SU-DHL-6 (cell line): Measurements from ENCODE around the gene BIN1.

Experiments
- H2AFZ ChIP-seq: fragments of 200-600 bp; sonication (generic); 2 replicates; pipeline ENCODE4 v1.6.1; 2014; ENCODE audit warnings: low read depth, mild to moderate bottlenecking, moderate library complexity, mixed read lengths, antibody characterized with exemption, low read length; ENCODE audit not compliant: severe bottlenecking
- H3F3A ChIP-seq: fragments of 200-600 bp; shearing (Covaris generic); 2 replicates; pipeline ENCODE4 v1.6.0; 2016; ENCODE audit warnings: antibody characterized with exemption, mild to moderate bottlenecking; ENCODE audit not compliant: insufficient read depth
- H3K27ac ChIP-seq: fragments of 200-600 bp; sonication (generic); 2 replicates; pipeline ENCODE4 v1.5.1; 2016; ENCODE audit warnings: low read depth, mild to moderate bottlenecking, low read length, moderate library complexity, mixed read lengths
- H3K27me3 ChIP-seq: fragments of 200-600 bp; sonication (generic), shearing (Covaris generic); 2 replicates; pipeline ENCODE4 v1.6.0; 2014; ENCODE audit warnings: mild to moderate bottlenecking, low read length
- H3K36me3 ChIP-seq: fragments of 200-600 bp; sonication (generic); 2 replicates; pipeline ENCODE4 v1.6.1; 2014; ENCODE audit warnings: mild to moderate bottlenecking, low read length, mixed read lengths
- H3K4me2 ChIP-seq: fragments of 300-600, 200-600 bp; shearing (Covaris generic), sonication (generic); 2 replicates; pipeline ENCODE4 v1.6.0; 2014; ENCODE audit warnings: low read length, low read depth, mild to moderate bottlenecking; ENCODE audit not compliant: poor library complexity, severe bottlenecking
- H3K4me3 ChIP-seq: fragments of 200-600 bp; sonication (generic); 2 replicates; pipeline ENCODE4 v1.5.1; 2014; ENCODE audit warnings: antibody characterized with exemption, low read length, mild to moderate bottlenecking, mixed read lengths; ENCODE audit not compliant: insufficient read depth, poor library complexity, severe bottlenecking
- H3K79me2 ChIP-seq: fragments of 200-600 bp; sonication (generic); 2 replicates; pipeline ENCODE4 v1.6.1; 2014; ENCODE audit warnings: mild to moderate bottlenecking, low read length, moderate library complexity; ENCODE audit not compliant: insufficient read depth
- H3K9ac ChIP-seq: fragments of 200-600 bp; sonication (generic); 2 replicates; pipeline ENCODE4 v1.7.0; 2014; ENCODE audit warnings: mild to moderate bottlenecking, low read length
- H3K9me2 ChIP-seq: fragments of 200-600 bp; sonication (generic); replicated peaks from 2 replicates; pipeline ENCODE4 v1.6.1; 2014; ENCODE audit warnings: low read length; ENCODE audit not compliant: insufficient read depth
- H3K9me3 ChIP-seq: fragments of 200-600 bp; sonication (generic); 2 replicates; pipeline ENCODE4 v1.6.1; 2014; ENCODE audit warnings: low read length, mixed read lengths; ENCODE audit not compliant: insufficient read depth
- H4K20me1 ChIP-seq: fragments of 200-600 bp; sonication (generic); 2 replicates; pipeline ENCODE4 v1.6.1; 2014; ENCODE audit warnings: low read depth, mild to moderate bottlenecking, antibody characterized with exemption, low read length, moderate library complexity, mixed read lengths
- EZH2phosphoT487 ChIP-seq: fragments of 200-600 bp; sonication (generic), shearing (Covaris generic); conservative IDR thresholded peaks from 2 replicates; pipeline ENCODE4 v1.6.1; 2018; ENCODE audit warnings: mild to moderate bottlenecking, antibody characterized with exemption, low read length, moderate library complexity, mixed read lengths
- TF ChIP-seq, protein P1 (sequence below): fragments of 200-600 bp; sonication (generic); IDR thresholded peaks from one replicate; pipeline ENCODE4 v1.5.1; 2017; ENCODE audit warnings: antibody characterized with exemption, mild to moderate bottlenecking, low read length, moderate library complexity; ENCODE audit not compliant: insufficient read depth, poor library complexity, severe bottlenecking

Gene BIN1

DNA sequence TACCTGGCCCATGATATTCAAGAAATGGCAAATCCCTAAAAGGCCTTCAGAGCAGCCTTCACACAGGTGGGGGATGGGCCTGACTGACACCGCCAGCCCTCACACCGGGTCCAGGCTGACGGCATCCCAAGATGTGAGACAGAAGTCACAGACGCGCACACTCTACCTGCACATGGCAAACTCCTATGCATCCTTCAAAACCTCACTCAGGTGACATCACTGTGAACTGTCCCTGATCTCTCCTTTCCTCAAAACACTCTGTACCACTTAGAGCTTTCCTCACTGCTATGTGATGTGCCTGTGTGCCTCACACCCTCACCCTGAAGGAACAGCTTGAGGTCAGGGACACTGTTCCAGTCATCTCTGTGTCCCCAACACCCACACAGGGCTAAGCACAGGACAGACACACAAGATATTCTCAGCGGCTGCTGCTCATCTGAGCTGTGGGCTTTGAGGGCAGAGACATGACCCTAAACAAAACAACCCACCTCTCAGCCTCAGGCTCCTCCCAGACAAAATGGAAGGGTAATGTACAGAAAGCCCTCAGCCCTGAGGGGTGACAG lies 27.5 kb downstream of the BIN1 start:
- H3F3A ChIP-seq = no peaks in the 10 kb centered on the region
- H3K27ac ChIP-seq = no peak overlapping the region
- no peaks in the 10 kb centered on the region for H3K27me3 ChIP-seq
- no peak overlapping the region for H3K4me3 ChIP-seq
- TF ChIP-seq, protein P1, sequence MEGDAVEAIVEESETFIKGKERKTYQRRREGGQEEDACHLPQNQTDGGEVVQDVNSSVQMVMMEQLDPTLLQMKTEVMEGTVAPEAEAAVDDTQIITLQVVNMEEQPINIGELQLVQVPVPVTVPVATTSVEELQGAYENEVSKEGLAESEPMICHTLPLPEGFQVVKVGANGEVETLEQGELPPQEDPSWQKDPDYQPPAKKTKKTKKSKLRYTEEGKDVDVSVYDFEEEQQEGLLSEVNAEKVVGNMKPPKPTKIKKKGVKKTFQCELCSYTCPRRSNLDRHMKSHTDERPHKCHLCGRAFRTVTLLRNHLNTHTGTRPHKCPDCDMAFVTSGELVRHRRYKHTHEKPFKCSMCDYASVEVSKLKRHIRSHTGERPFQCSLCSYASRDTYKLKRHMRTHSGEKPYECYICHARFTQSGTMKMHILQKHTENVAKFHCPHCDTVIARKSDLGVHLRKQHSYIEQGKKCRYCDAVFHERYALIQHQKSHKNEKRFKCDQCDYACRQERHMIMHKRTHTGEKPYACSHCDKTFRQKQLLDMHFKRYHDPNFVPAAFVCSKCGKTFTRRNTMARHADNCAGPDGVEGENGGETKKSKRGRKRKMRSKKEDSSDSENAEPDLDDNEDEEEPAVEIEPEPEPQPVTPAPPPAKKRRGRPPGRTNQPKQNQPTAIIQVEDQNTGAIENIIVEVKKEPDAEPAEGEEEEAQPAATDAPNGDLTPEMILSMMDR = no peak
- TF ChIP-seq EZH2phosphoT487 = no peak
- no peak overlapping the region for H3K4me2 ChIP-seq
- H3K9me2 ChIP-seq = no peaks in the 10 kb centered on the region
- no peaks in the 10 kb centered on the region for H3K9me3 ChIP-seq
- H2AFZ ChIP-seq = no peak overlapping the region
- no peak overlapping the region for H3K9ac ChIP-seq
- H3K79me2 ChIP-seq = no peaks in the 10 kb centered on the region
- no peaks in the 10 kb centered on the region for H4K20me1 ChIP-seq
- H3K36me3 ChIP-seq = no peaks in the 10 kb centered on the region

DNA sequence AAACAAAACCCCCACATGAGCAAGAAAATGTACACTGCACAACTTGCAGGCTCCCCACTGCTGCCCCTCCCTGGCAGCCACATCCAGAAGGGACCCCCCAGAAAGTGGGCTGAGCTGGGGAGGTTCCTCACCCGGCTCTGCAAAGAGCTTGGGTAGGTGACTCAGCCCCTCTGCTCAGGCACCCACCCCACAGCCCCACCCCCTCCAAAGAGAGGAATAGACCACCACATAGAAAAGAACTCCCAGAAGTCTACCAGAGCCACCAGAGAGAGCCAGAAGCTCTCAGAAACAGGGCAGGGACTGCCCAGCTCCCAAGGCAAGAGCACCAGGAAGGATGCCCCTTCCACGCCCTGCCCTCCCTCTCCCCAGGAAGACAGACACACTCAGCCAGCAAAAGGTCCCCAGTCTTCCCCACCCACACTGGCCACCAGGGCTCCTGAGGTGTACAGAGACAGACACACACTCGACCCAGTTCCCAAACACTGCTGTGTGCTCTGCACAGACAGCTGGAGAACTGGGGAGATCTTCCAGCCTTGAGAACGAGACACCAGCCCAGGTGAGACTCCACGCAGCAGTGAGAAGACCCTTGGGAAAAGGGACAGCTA lies 28.2 kb downstream of the BIN1 start:
- Histone ChIP-seq H4K20me1 (no peaks in the 10 kb centered on the region), H3K27ac (no peak overlapping the region), H3K36me3 (no peaks in the 10 kb centered on the region), H3K4me2 (no peak overlapping the region), H3K27me3 (no peaks in the 10 kb centered on the region), H3K9ac (no peak overlapping the region), H3K9me3 (no peaks in the 10 kb centered on the region), H3K79me2 (no peaks in the 10 kb centered on the region), H3K9me2 (no peaks in the 10 kb centered on the region), H3K4me3 (no peak overlapping the region), H2AFZ (no peak overlapping the region), H3F3A (no peaks in the 10 kb centered on the region)
- TF ChIP-seq, protein P1 = no peak
- no peak for TF ChIP-seq EZH2phosphoT487

DNA sequence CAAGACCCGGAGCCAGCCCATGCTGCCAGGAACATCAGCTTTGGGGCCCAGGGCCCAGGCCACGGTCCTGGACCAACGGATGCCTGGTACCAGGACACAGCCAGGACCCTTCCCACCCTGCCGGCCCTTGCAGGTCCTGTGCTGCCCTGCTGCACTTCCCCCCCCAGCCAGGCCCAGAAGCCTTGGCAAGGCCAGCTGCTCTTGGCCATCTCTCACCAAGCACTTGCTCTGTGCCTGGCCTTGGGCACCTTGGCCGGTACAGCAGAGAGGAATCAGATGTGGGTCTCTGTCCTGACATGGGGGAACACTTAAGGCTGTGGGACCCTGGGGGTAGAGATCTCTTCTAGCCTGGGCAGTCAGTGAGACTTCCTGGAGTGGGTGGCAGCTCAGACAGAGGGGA lies 28.9 kb downstream of the BIN1 start:
- no peak overlapping the region for H2AFZ ChIP-seq
- H4K20me1 ChIP-seq = no peaks in the 10 kb centered on the region
- no peak overlapping the region for H3K4me3 ChIP-seq
- H3K79me2 ChIP-seq = no peaks in the 10 kb centered on the region
- no peaks in the 10 kb centered on the region for H3F3A ChIP-seq
- H3K27me3 ChIP-seq = no peaks in the 10 kb centered on the region
- no peaks in the 10 kb centered on the region for H3K9me2 ChIP-seq
- no peaks in the 10 kb centered on the region for H3K9me3 ChIP-seq
- H3K9ac ChIP-seq = no peak overlapping the region
- H3K36me3 ChIP-seq = no peaks in the 10 kb centered on the region
- H3K27ac ChIP-seq = no peak overlapping the region
- TF ChIP-seq, protein P1 = no peak
- no peak for TF ChIP-seq EZH2phosphoT487
- H3K4me2 ChIP-seq = no peak overlapping the region
